AG04450 (cell line): ENCODE measurements around the gene ST8SIA1. TPM values are rescaled to one million over a fixed set of nuclear protein-coding genes. Genes with fewer than 3 reads are reported as not detected.

Experiments used
- CTCF ChIA-PET: fragments of 300-600, 350-600 bp; formaldehyde crosslinking; extraction: SDS; loops from one replicate; lab custom pipeline; 2022; ENCODE audit warnings: antibody characterized with exemption, inconsistent platforms; lab: Charles Lee
- POLR2A ChIA-PET: fragments of 350-600 bp; formaldehyde crosslinking; extraction: SDS; loops from one replicate; lab custom pipeline; 2021; ENCODE audit warnings: antibody characterized with exemption, inconsistent platforms; lab: Yijun Ruan, JAX
- DNase-seq: peaks from one replicate; pipeline ENCODE4 v3.0.0-alpha.2; 2011; ENCODE audit warnings: low read depth, low spot score
- H3K27ac ChIP-seq: one replicate; pipeline ENCODE4 v1.5.1; 2012; ENCODE audit warnings: low read depth, low read length, control low read depth
- H3K27me3 ChIP-seq: one replicate; pipeline ENCODE4 v1.6.0; 2012; ENCODE audit warnings: low read length; ENCODE audit not compliant: control insufficient read depth, insufficient read depth
- H3K4me3 ChIP-seq: 2 replicates; pipeline ENCODE4 v1.5.1; 2011; ENCODE audit warnings: mild to moderate bottlenecking, low read depth, low read length, control low read depth
- H3K9me3 ChIP-seq: 2 replicates; pipeline ENCODE4 v1.5.1; 2012; ENCODE audit warnings: low read length; ENCODE audit not compliant: control insufficient read depth, insufficient read depth
- polyA plus RNA-seq: library from polyadenylated mRNA; depleted of rRNA; stranded (reverse); fragments of >200 nt; gene quantifications from 2 replicates; pipeline ENCODE4 v1.2.3, GENCODE V29; 2011
- TF ChIP-seq, protein P1 (sequence below): IDR thresholded peaks from 2 replicates; pipeline ENCODE4 v1.5.1; 2011; ENCODE audit warnings: low read depth, low read length, control low read depth, inconsistent platforms

The ST8SIA1 gene
- polyA plus RNA-seq, 1 experiment, result 0.26 TPM

GRCh38 chr12:22286569-22286968, 47.9 kb downstream of the ST8SIA1 start:
- no peak overlapping the region for H3K4me3 ChIP-seq
- no peaks in the 10 kb centered on the region for H3K27me3 ChIP-seq
- no peak overlapping the region for H3K27ac ChIP-seq
- ChIA-PET POLR2A (no interaction called here), CTCF (interaction anchor here (0.9 to 1.3 kb wide), 3 partner anchors 20 to 186 kb away, joined by 3 to 10 read pairs (median 3); no protein-coding TSS in a partner anchor)
- no peaks in the 10 kb centered on the region for H3K9me3 ChIP-seq
- peak; percentile 78 for DNase-seq
- TF ChIP-seq, protein P1, sequence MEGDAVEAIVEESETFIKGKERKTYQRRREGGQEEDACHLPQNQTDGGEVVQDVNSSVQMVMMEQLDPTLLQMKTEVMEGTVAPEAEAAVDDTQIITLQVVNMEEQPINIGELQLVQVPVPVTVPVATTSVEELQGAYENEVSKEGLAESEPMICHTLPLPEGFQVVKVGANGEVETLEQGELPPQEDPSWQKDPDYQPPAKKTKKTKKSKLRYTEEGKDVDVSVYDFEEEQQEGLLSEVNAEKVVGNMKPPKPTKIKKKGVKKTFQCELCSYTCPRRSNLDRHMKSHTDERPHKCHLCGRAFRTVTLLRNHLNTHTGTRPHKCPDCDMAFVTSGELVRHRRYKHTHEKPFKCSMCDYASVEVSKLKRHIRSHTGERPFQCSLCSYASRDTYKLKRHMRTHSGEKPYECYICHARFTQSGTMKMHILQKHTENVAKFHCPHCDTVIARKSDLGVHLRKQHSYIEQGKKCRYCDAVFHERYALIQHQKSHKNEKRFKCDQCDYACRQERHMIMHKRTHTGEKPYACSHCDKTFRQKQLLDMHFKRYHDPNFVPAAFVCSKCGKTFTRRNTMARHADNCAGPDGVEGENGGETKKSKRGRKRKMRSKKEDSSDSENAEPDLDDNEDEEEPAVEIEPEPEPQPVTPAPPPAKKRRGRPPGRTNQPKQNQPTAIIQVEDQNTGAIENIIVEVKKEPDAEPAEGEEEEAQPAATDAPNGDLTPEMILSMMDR, result no peak

DNA sequence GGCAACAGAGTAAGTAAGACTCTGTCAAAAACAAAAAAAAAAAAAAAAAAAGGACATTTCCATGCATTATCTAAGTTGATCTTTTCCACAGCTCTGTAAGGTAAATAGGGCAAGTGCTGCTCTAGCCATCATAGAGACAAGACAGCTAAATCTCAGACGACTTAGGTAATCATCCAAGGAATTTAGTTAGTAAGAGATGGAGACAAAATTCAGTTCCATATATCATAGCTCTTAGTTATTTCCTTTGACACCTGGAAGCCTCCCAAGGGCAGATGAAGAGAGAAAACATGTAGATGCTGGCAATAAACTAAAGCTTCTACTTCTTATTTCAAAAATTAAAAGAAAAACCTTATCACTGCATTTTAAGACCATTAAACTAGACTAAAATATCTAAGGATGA, 48.7 kb downstream of the ST8SIA1 start:
- TF ChIP-seq, protein P1, result no peak
- ChIA-PET CTCF (interaction anchor here (0.6 to 1.3 kb wide), 5 partner anchors 18 to 397 kb away, joined by 3 to 10 read pairs (median 5); no protein-coding TSS in a partner anchor), POLR2A (interaction anchor here (0.9 kb wide), 1 partner anchor 10 kb away, joined by 3 read pairs; no protein-coding TSS in a partner anchor)
- H3K9me3 ChIP-seq, result no peaks in the 10 kb centered on the region
- H3K27me3 ChIP-seq, result no peaks in the 10 kb centered on the region
- H3K4me3 ChIP-seq, result no peak overlapping the region
- no peak for DNase-seq
- H3K27ac ChIP-seq, result no peak overlapping the region

GRCh38 chr12:22284871-22285270, 49.6 kb downstream of the ST8SIA1 start:
- CTCF ChIA-PET, result interaction anchor here (0.9 kb wide), 1 partner anchor 50 kb away, joined by 3 read pairs; no protein-coding TSS in a partner anchor
- Histone ChIP-seq H3K27me3 (no peaks in the 10 kb centered on the region), H3K27ac (no peak overlapping the region), H3K4me3 (no peak overlapping the region), H3K9me3 (no peaks in the 10 kb centered on the region)
- no peak for DNase-seq
- TF ChIP-seq, protein P1, result no peak
- POLR2A ChIA-PET, result no interaction called here

GRCh38 chr12:22283508-22283907, 51.0 kb downstream of the ST8SIA1 start:
- H3K27me3 ChIP-seq, result no peaks in the 10 kb centered on the region
- H3K27ac ChIP-seq, result no peak overlapping the region
- H3K4me3 ChIP-seq, result no peak overlapping the region
- ChIA-PET POLR2A (interaction anchor here (0.6 kb wide), 1 partner anchor 237 kb away, joined by 3 read pairs; no protein-coding TSS in a partner anchor), CTCF (interaction anchor here (0.8 kb wide), 1 partner anchor 52 kb away, joined by 4 read pairs; no protein-coding TSS in a partner anchor)
- no peak for DNase-seq
- TF ChIP-seq, protein P1, result peak; percentile 20; the same call in 1 of the 2 replicates
- H3K9me3 ChIP-seq, result no peaks in the 10 kb centered on the region

DNA sequence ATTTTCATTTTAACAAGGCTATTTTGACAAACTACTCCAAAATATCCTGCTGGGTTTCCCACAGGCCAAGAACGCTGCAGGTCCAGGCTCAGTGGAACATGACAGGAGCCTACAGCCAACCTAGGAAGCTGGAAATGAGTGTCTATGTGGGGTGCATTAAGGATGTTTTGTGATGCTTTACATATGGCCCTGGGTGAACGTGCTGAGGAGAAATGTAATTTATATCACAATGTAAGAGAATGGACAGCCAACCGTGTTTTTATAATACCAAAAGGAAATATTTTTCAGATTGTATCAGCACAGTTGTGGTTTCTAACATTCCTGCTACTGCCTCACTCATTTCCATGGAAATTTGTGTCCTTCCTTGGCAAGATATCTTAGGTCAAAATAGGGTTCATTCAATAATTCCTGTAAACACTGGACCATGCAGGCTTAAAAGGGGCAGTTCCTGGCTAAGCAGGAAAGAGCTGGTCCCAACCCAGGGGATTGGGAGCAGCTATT, 51.5 kb downstream of the ST8SIA1 start:
- Histone ChIP-seq H3K27ac (peak overlapping the region; percentile 71), H3K27me3 (no peaks in the 10 kb centered on the region), H3K4me3 (peak overlapping the region; percentile 14; the same call in 1 of the 2 replicates), H3K9me3 (no peaks in the 10 kb centered on the region)
- ChIA-PET POLR2A (interaction anchor here (0.6 kb wide), 1 partner anchor 236 kb away, joined by 3 read pairs; no protein-coding TSS in a partner anchor), CTCF (interaction anchor here (0.7 to 0.8 kb wide), 2 partner anchors 52 kb away, joined by 3 to 4 read pairs; no protein-coding TSS in a partner anchor)
- DNase-seq, result no peak
- TF ChIP-seq, protein P1, result no peak
